ENCODE results near the gene TOP2A.
A peak's percentile ranks its signal among the peaks of the same experiment; 100 is the strongest.

TOP2A gene

GRCh38 chr17:40417609-40418427 is at the start of gene TOP2A:
TOP2A (minus strand) TSS chr17:40417896; CDS start chr17:40417791, 105 bp downstream.
- TF ChIP-seq CTCF (IDR thresholded peaks at IDR 0.05; ENCODE audit: borderline replicate concordance, extremely low read depth, low read length, poor library complexity, severe bottlenecking) = no peak
- TF ChIP-seq EZH2 (IDR thresholded peaks at IDR 0.05; ENCODE audit: borderline replicate concordance, low read depth, low read length, severe bottlenecking) = no peak
- peaks cover 48% of the 10 kb centered on the region for H3K79me2 ChIP-seq (ENCODE audit: insufficient read depth, low read length)
- peaks cover 45% of the 10 kb centered on the region for H3K36me3 ChIP-seq (ENCODE audit: insufficient read depth, low read length)
- peaks cover 50% of the 10 kb centered on the region for H3K4me1 ChIP-seq (ENCODE audit: insufficient read depth, low read length)
- H3K4me3 ChIP-seq (ENCODE audit: low read depth in 1 of 2, low read length in 2 of 2) = peak within 1 kb of the TSS; percentile 66 to 87
- ATAC-seq (ENCODE audit: insufficient read depth, low read depth) (peak; percentile 93), DNase-seq (peak; percentile 100)
- peak within 1 kb of the TSS; percentile 81 for H2AFZ ChIP-seq (ENCODE audit: low read depth, low read length)
- H3K9me3 ChIP-seq (ENCODE audit: insufficient read depth, low read length, severe bottlenecking) = no peaks in the 10 kb centered on the region
- H3K4me2 ChIP-seq (ENCODE audit: insufficient read depth, low read length) = peak within 1 kb of the TSS; percentile 84
- no peaks in the 10 kb centered on the region for H3K27me3 ChIP-seq (ENCODE audit: insufficient read depth, low read length, poor library complexity)
- H3K27ac ChIP-seq (ENCODE audit: low read length) = peak within 1 kb of the TSS; percentile 98
- H4K20me1 ChIP-seq (ENCODE audit: insufficient read depth, low read length) = peaks cover 12% of the 10 kb centered on the region; the same call in 1 of the 2 replicates
- H3K9ac ChIP-seq (ENCODE audit: low read depth, low read length) = peak within 1 kb of the TSS; percentile 94

- Histone ChIP-seq H3K9me3 (ENCODE audit: insufficient read depth, low read length, severe bottlenecking) (peaks cover 6% of the 10 kb centered on the region), H3K9ac (ENCODE audit: low read depth, low read length) (no peak overlapping the region), H4K20me1 (ENCODE audit: insufficient read depth, low read length) (no peaks in the 10 kb centered on the region), H3K4me3 (ENCODE audit: low read depth in 1 of 2, low read length in 2 of 2) (no peak overlapping the region), H3K27me3 (ENCODE audit: insufficient read depth, low read length, poor library complexity) (no peaks in the 10 kb centered on the region), H3K4me2 (ENCODE audit: insufficient read depth, low read length) (no peak overlapping the region), H3K36me3 (ENCODE audit: insufficient read depth, low read length) (no peaks in the 10 kb centered on the region; the same call in 1 of the 2 replicates), H3K79me2 (ENCODE audit: insufficient read depth, low read length) (no peaks in the 10 kb centered on the region), H3K27ac (ENCODE audit: low read length) (no peak overlapping the region), H3K4me1 (ENCODE audit: insufficient read depth, low read length) (no peaks in the 10 kb centered on the region), H2AFZ (ENCODE audit: low read depth, low read length) (no peak overlapping the region)
- ATAC-seq (ENCODE audit: insufficient read depth, low read depth) = no peak
- TF ChIP-seq EZH2 (IDR thresholded peaks at IDR 0.05; ENCODE audit: borderline replicate concordance, low read depth, low read length, severe bottlenecking) = no peak
- no peak for TF ChIP-seq CTCF (IDR thresholded peaks at IDR 0.05; ENCODE audit: borderline replicate concordance, extremely low read depth, low read length, poor library complexity, severe bottlenecking)
- no peak for DNase-seq
Observed at GRCh38 chr17:40467281-40467867, 49.7 kb upstream of the TOP2A start.

GRCh38 chr17:40466298-40466971 is 48.7 kb upstream of the TOP2A start:
- H3K4me3 ChIP-seq (ENCODE audit: low read depth in 1 of 2, low read length in 2 of 2) = no peak overlapping the region

More at GRCh38 chr17:40466298-40466971, 48.7 kb upstream of the TOP2A start:
- H4K20me1 ChIP-seq (ENCODE audit: insufficient read depth, low read length) = no peaks in the 10 kb centered on the region
- no peaks in the 10 kb centered on the region for H3K79me2 ChIP-seq (ENCODE audit: insufficient read depth, low read length)
- H3K27ac ChIP-seq (ENCODE audit: low read length) = no peak overlapping the region
- no peak overlapping the region for H2AFZ ChIP-seq (ENCODE audit: low read depth, low read length)
- ATAC-seq (ENCODE audit: insufficient read depth, low read depth) = no peak; the same call in 2 of the 3 replicates
- H3K9me3 ChIP-seq (ENCODE audit: insufficient read depth, low read length, severe bottlenecking) = no peaks in the 10 kb centered on the region
- H3K36me3 ChIP-seq (ENCODE audit: insufficient read depth, low read length) = no peaks in the 10 kb centered on the region
- no peak overlapping the region for H3K4me2 ChIP-seq (ENCODE audit: insufficient read depth, low read length)
- no peak for DNase-seq
- no peaks in the 10 kb centered on the region for H3K4me1 ChIP-seq (ENCODE audit: insufficient read depth, low read length)
- no peak overlapping the region for H3K9ac ChIP-seq (ENCODE audit: low read depth, low read length)
- TF ChIP-seq CTCF (IDR thresholded peaks at IDR 0.05; ENCODE audit: borderline replicate concordance, extremely low read depth, low read length, poor library complexity, severe bottlenecking) = no peak
- TF ChIP-seq EZH2 (IDR thresholded peaks at IDR 0.05; ENCODE audit: borderline replicate concordance, low read depth, low read length, severe bottlenecking) = no peak
- no peaks in the 10 kb centered on the region for H3K27me3 ChIP-seq (ENCODE audit: insufficient read depth, low read length, poor library complexity)

All from DND-41 (cell line).